IPS-15b (cell line): Measurements from ENCODE around the gene RAP1A.

Experiments
- H3K27me3 ChIP-seq: one replicate; pipeline ENCODE4 v1.6.1; 2013; ENCODE audit warnings: low read length; ENCODE audit not compliant: control insufficient read depth, insufficient read depth
- H3K36me3 ChIP-seq: one replicate; pipeline ENCODE4 v1.6.1; 2013; ENCODE audit warnings: low read length; ENCODE audit not compliant: control insufficient read depth, insufficient read depth
- H3K4me1 ChIP-seq: one replicate; pipeline ENCODE4 v1.6.1; 2013; ENCODE audit warnings: mild to moderate bottlenecking, low read length; ENCODE audit not compliant: control insufficient read depth, insufficient read depth
- H3K4me3 ChIP-seq: one replicate; pipeline ENCODE4 v1.5.1; 2013; ENCODE audit warnings: low read depth, low read length
- H3K9ac ChIP-seq: one replicate; pipeline ENCODE4 v1.6.1; 2013; ENCODE audit warnings: low read depth, mild to moderate bottlenecking, low read length
- H3K9me3 ChIP-seq: one replicate; pipeline ENCODE4 v1.6.1; 2013; ENCODE audit warnings: mild to moderate bottlenecking, low read length; ENCODE audit not compliant: control insufficient read depth, insufficient read depth

The RAP1A gene

DNA sequence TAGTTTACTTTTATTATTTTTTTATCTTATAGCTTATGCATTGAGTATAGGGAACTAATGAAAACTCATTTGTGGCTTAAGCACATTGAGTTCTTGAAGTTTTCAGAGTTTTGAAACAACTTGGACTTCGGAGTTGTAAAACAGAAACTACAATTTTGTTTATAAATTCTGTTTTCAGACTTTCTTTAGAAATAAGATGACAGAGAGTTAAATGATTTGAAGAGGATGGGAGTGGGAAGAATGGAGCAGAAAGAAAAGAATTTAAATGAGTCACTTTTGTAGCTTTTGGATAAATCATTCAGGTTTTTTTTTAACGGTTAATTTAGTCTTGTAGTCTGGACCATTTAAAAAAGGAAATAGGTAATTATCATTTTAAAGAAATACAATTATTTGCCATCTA, 87.3 kb downstream of the RAP1A start:
- Histone ChIP-seq H3K9me3 (no peaks in the 10 kb centered on the region), H3K27me3 (no peaks in the 10 kb centered on the region), H3K9ac (no peak overlapping the region), H3K36me3 (no peaks in the 10 kb centered on the region), H3K4me1 (no peaks in the 10 kb centered on the region), H3K4me3 (no peak overlapping the region)

DNA sequence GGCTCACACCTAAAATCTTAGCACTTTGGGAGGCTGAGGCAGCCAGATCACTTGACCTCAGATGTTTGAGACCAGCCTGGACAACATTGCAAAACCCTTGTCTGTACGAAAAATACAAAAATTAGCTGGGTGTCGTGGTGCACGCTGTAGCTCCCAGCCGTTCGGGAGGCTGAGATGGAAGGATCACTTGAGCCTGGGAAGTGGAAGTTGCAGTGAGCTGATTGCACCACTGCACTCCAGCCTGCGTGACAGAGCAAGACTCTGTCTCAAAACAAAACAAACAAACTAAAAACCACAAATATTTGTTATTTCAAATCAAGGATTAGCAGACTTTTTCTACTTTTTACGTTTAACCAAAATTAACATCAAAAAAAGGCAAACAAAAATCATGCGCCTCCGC, 88.3 kb downstream of the RAP1A start:
- no peak overlapping the region for H3K4me3 ChIP-seq
- H3K36me3 ChIP-seq, result no peaks in the 10 kb centered on the region
- no peaks in the 10 kb centered on the region for H3K9me3 ChIP-seq
- H3K9ac ChIP-seq, result no peak overlapping the region
- H3K4me1 ChIP-seq, result no peaks in the 10 kb centered on the region
- H3K27me3 ChIP-seq, result no peaks in the 10 kb centered on the region

- Histone ChIP-seq H3K4me1 (no peaks in the 10 kb centered on the region), H3K9ac (no peak overlapping the region), H3K27me3 (no peaks in the 10 kb centered on the region), H3K36me3 (no peaks in the 10 kb centered on the region), H3K9me3 (no peaks in the 10 kb centered on the region), H3K4me3 (no peak overlapping the region)
These were observed 90.4 kb downstream of the RAP1A start for GRCh38 chr1:111709986-111710385.

- no peak overlapping the region for H3K4me3 ChIP-seq
- no peaks in the 10 kb centered on the region for H3K27me3 ChIP-seq
- H3K4me1 ChIP-seq, result peaks cover 12% of the 10 kb centered on the region
- H3K9ac ChIP-seq, result no peak overlapping the region
- H3K9me3 ChIP-seq, result no peaks in the 10 kb centered on the region
- no peaks in the 10 kb centered on the region for H3K36me3 ChIP-seq
These were observed 96.7 kb downstream of the RAP1A start for GRCh38 chr1:111716333-111716732.

- H3K4me3 ChIP-seq, result no peak overlapping the region
- peaks cover 12% of the 10 kb centered on the region for H3K4me1 ChIP-seq
- H3K27me3 ChIP-seq, result no peaks in the 10 kb centered on the region
- H3K9ac ChIP-seq, result no peak overlapping the region
- no peaks in the 10 kb centered on the region for H3K9me3 ChIP-seq
- H3K36me3 ChIP-seq, result no peaks in the 10 kb centered on the region
These were observed 97.9 kb downstream of the RAP1A start for GRCh38 chr1:111717450-111717849.

DNA sequence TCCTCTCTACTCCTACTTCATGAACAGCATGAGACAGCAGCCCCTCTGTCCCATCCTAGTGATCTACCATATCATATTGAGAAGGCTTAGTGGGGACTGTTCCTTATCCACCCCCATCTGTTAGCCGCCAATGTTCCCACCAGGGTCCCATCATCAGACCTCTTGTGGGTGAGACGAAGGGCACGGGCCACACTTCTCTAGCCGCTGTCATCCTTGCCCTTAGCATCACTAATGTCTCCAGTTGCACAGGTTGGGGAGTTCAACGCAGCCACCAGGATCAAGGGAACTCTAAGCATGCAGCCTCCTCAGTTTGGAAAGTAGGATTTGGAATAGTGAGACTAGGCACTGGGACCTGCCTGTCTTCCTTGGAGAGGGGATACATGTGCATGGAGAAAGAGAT, 99.5 kb downstream of the RAP1A start:
- Histone ChIP-seq H3K9ac (no peak overlapping the region), H3K27me3 (no peaks in the 10 kb centered on the region), H3K9me3 (no peaks in the 10 kb centered on the region), H3K4me1 (peaks cover 14% of the 10 kb centered on the region), H3K4me3 (no peak overlapping the region), H3K36me3 (no peaks in the 10 kb centered on the region)

- H3K9ac ChIP-seq, result no peak overlapping the region
- H3K27me3 ChIP-seq, result no peaks in the 10 kb centered on the region
- H3K4me3 ChIP-seq, result no peak overlapping the region
These were observed 100.1 kb downstream of the RAP1A start for GRCh38 chr1:111719674-111720132.

DNA sequence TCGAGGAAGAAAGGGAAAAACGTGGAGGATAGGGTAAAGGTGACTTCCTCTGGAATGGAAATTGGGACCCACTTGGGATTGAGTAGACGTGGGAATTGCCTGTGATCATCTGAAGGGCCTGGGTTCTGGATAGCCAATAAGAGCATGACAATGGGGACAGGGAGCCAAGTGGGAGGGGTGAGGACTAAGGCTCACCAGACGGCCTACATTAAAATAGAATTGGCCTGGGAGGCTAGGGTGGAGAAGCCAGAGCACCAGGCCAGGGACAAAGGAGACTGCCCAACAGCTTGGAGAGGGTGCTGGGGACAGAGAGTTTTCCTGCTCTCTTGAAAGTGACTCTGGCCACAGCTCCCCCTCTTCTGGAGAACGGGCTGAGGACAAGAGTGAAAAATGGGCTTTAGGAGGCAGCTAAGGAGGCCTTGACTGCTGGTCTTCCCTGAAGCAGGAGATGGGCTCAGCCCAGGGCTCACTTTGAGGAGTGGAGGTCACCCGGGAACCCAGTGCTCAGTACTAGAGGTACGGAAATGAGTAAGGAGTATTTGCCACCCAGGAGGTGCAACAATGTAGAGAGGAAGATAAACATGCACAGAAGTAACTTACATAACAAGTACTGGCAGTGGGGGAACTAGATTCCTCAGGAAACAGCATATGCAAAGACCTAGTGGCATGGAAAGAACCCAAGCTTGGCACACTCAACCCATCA, 100.8 kb downstream of the RAP1A start:
- Histone ChIP-seq H3K4me1 (peaks cover 19% of the 10 kb centered on the region), H3K4me3 (no peak overlapping the region)

More at GRCh38 chr1:111719674-111720132, 100.1 kb downstream of the RAP1A start:
- peaks cover 14% of the 10 kb centered on the region for H3K4me1 ChIP-seq
- H3K9me3 ChIP-seq, result no peaks in the 10 kb centered on the region
- no peaks in the 10 kb centered on the region for H3K36me3 ChIP-seq

GRCh38 chr1:111720977-111721786, 101.6 kb downstream of the RAP1A start:
- H3K4me3 ChIP-seq, result no peak overlapping the region
- no peak overlapping the region for H3K9ac ChIP-seq
- H3K4me1 ChIP-seq, result peaks cover 19% of the 10 kb centered on the region

More for the DNA sequence above, 100.8 kb downstream of the RAP1A start:
- H3K36me3 ChIP-seq, result no peaks in the 10 kb centered on the region
- H3K9me3 ChIP-seq, result no peaks in the 10 kb centered on the region
- no peaks in the 10 kb centered on the region for H3K27me3 ChIP-seq
- no peak overlapping the region for H3K9ac ChIP-seq

DNA sequence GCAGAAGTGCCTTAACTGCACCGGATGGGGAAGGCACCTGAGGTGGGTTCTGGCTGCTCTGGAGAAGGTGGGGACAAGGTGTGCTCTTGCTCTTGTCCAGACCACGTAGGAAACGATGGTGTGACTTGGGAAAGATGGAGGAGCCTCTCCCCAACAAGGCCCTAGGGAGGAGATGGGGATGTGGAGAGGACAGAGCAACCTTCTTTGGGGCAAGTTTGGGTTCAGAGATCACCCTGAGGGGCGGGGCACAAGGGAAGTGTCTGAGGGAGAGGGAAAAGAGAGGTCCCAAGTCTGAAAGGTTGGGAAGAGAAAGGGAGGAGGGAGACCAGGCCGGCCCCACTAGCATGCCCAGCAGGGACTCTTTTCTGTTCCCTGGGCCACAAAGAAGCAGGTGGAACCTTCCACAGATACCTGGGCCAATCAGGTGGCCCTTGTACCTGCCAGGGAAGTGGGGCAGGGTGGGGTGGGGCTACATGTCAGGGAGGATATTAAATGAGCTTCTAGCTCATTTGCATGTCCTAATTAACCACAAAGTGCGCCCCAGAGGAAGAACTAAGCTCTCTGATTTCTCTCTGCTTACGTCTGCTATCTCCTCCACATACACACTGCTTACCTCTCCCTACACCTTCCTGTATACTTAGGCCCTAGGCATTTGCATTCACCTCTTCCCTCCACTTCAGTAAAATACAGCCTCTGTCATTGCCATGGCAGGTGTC, 103.7 kb downstream of the RAP1A start:
- no peak overlapping the region for H3K4me3 ChIP-seq
- peaks cover 19% of the 10 kb centered on the region for H3K4me1 ChIP-seq

More at GRCh38 chr1:111720977-111721786, 101.6 kb downstream of the RAP1A start:
- Histone ChIP-seq H3K27me3 (no peaks in the 10 kb centered on the region), H3K36me3 (no peaks in the 10 kb centered on the region), H3K9me3 (no peaks in the 10 kb centered on the region)

DNA sequence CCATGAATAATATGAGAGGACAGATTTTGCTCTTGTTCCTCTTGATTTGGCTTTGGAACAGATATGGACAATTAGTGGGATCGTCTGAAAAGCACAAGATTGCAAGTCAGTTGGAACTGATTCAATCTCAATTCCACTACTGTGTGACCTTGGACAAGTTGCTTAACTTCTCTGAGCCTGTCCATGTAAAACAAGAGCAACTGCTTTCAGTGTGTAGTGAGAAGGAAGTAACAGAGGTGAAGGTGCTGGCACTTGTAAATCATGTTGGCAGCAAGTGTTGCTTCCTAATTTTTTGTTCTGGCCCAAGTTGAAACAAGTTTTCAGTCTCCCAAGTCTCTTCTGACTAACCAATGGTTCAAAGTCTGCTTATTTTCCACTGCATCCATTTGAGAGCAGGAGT, 104.3 kb downstream of the RAP1A start:
- Histone ChIP-seq H3K4me3 (no peak overlapping the region), H3K36me3 (peaks cover 7% of the 10 kb centered on the region), H3K4me1 (peaks cover 19% of the 10 kb centered on the region)

More for the DNA sequence above, 103.7 kb downstream of the RAP1A start:
- Histone ChIP-seq H3K9ac (no peak overlapping the region), H3K27me3 (no peaks in the 10 kb centered on the region), H3K36me3 (peaks cover 7% of the 10 kb centered on the region), H3K9me3 (no peaks in the 10 kb centered on the region)

More for the DNA sequence above, 104.3 kb downstream of the RAP1A start:
- no peaks in the 10 kb centered on the region for H3K9me3 ChIP-seq
- H3K27me3 ChIP-seq, result no peaks in the 10 kb centered on the region
- H3K9ac ChIP-seq, result no peak overlapping the region
